ENCODE data around the gene BTBD2.
A peak's percentile ranks its signal among the peaks of the same experiment; 100 is the strongest.

Gene BTBD2

GRCh38 chr19:2055931-2056836 lies 40.7 kb upstream of the BTBD2 start:
- Histone ChIP-seq H3K4me3 (ENCODE audit: low read depth, low read length) (no peak overlapping the region), H3K9me3 (ENCODE audit: insufficient read depth, low read depth, low read length) (no peaks in the 10 kb centered on the region), H3K4me2 (ENCODE audit: low read length) (no peak overlapping the region), H4K12ac (ENCODE audit: low read depth, low read length) (peak overlapping the region; percentile 6), H2BK12ac (ENCODE audit: low read length) (peak overlapping the region; percentile 33), H2BK5ac (ENCODE audit: low read depth, low read length, poor library complexity) (no peak overlapping the region), H3K27ac (ENCODE audit: low read depth, low read length) (peak overlapping the region; percentile 16), H3K79me2 (ENCODE audit: control insufficient read depth, insufficient read depth, low read length, poor library complexity) (peaks cover 9% of the 10 kb centered on the region), H3K18ac (ENCODE audit: low read length) (peak overlapping the region; percentile 37), H3K79me1 (ENCODE audit: low read length) (peaks cover 33% of the 10 kb centered on the region), H3K23ac (ENCODE audit: low read length) (no peak overlapping the region), H2AFZ (ENCODE audit: insufficient read depth, low read length, poor library complexity) (peak overlapping the region; percentile 20), H3K27me3 (ENCODE audit: insufficient read depth, low read length) (no peaks in the 10 kb centered on the region), H3K4ac (ENCODE audit: low read depth, low read length) (peak overlapping the region; percentile 4), H4K91ac (ENCODE audit: low read depth, low read length) (peak overlapping the region; percentile 59), H3K9ac (ENCODE audit: low read length) (no peak overlapping the region), H2AK5ac (ENCODE audit: low read length) (peak overlapping the region; percentile 45), H2BK120ac (ENCODE audit: insufficient read depth, low read length, poor library complexity) (peak overlapping the region; percentile 8), H3K14ac (ENCODE audit: low read length) (peak overlapping the region; percentile 30), H4K8ac (ENCODE audit: low read depth, low read length) (peak overlapping the region; percentile 62), H3K4me1 (ENCODE audit: control insufficient read depth in 1 of 2, insufficient read depth in 2 of 2, low read length in 2 of 2) (peaks cover 26 to 31% of the 10 kb centered on the region in 2 experiments), H3K36me3 (ENCODE audit: control insufficient read depth in 1 of 2, insufficient read depth in 2 of 2, low read length in 2 of 2) (no peaks in the 10 kb centered on the region)
- no peak for DNase-seq
- WGBS (ENCODE audit: extremely low coverage, insufficient coverage, insufficient read length): no CpG with 5 or more reads among the region's 22 CpGs

GRCh38 chr19:2054763-2055162 lies 39.2 kb upstream of the BTBD2 start:
- H4K91ac ChIP-seq (ENCODE audit: low read depth, low read length): peak overlapping the region; percentile 25
- H4K12ac ChIP-seq (ENCODE audit: low read depth, low read length): no peak overlapping the region
- no peak overlapping the region for H3K27ac ChIP-seq (ENCODE audit: low read depth, low read length)
- H2BK12ac ChIP-seq (ENCODE audit: low read length): no peak overlapping the region
- peaks cover 9% of the 10 kb centered on the region for H3K79me2 ChIP-seq (ENCODE audit: control insufficient read depth, insufficient read depth, low read length, poor library complexity)
- H2AFZ ChIP-seq (ENCODE audit: insufficient read depth, low read length, poor library complexity): no peak overlapping the region
- H3K23ac ChIP-seq (ENCODE audit: low read length): no peak overlapping the region
- no peak overlapping the region for H3K14ac ChIP-seq (ENCODE audit: low read length)
- H3K4me1 ChIP-seq (ENCODE audit: control insufficient read depth in 1 of 2, insufficient read depth in 2 of 2, low read length in 2 of 2): peaks cover 16 to 25% of the 10 kb centered on the region in 2 experiments
- H3K9me3 ChIP-seq (ENCODE audit: insufficient read depth, low read depth, low read length): no peaks in the 10 kb centered on the region
- H3K4ac ChIP-seq (ENCODE audit: low read depth, low read length): no peak overlapping the region
- H2AK5ac ChIP-seq (ENCODE audit: low read length): peak overlapping the region; percentile 40
- DNase-seq: no peak
- no peaks in the 10 kb centered on the region for H3K27me3 ChIP-seq (ENCODE audit: insufficient read depth, low read length)
- H2BK120ac ChIP-seq (ENCODE audit: insufficient read depth, low read length, poor library complexity): no peak overlapping the region
- H3K36me3 ChIP-seq (ENCODE audit: control insufficient read depth in 1 of 2, insufficient read depth in 2 of 2, low read length in 2 of 2): no peaks in the 10 kb centered on the region
- H3K4me3 ChIP-seq (ENCODE audit: low read depth, low read length): no peak overlapping the region
- H3K9ac ChIP-seq (ENCODE audit: low read length): no peak overlapping the region
- no peak overlapping the region for H2BK5ac ChIP-seq (ENCODE audit: low read depth, low read length, poor library complexity)
- no CpG with 5 or more reads among the region's 8 CpGs for WGBS (ENCODE audit: extremely low coverage, insufficient coverage, insufficient read length)
- H4K8ac ChIP-seq (ENCODE audit: low read depth, low read length): no peak overlapping the region
- H3K18ac ChIP-seq (ENCODE audit: low read length): no peak overlapping the region
- peaks cover 27% of the 10 kb centered on the region for H3K79me1 ChIP-seq (ENCODE audit: low read length)
- no peak overlapping the region for H3K4me2 ChIP-seq (ENCODE audit: low read length)

GRCh38 chr19:2053601-2054389 lies 38.3 kb upstream of the BTBD2 start:
- Histone ChIP-seq H3K27me3 (ENCODE audit: insufficient read depth, low read length) (no peaks in the 10 kb centered on the region), H2BK5ac (ENCODE audit: low read depth, low read length, poor library complexity) (no peak overlapping the region), H3K27ac (ENCODE audit: low read depth, low read length) (no peak overlapping the region), H3K9ac (ENCODE audit: low read length) (no peak overlapping the region), H4K91ac (ENCODE audit: low read depth, low read length) (no peak overlapping the region), H3K4me3 (ENCODE audit: low read depth, low read length) (no peak overlapping the region), H3K9me3 (ENCODE audit: insufficient read depth, low read depth, low read length) (no peaks in the 10 kb centered on the region), H2BK120ac (ENCODE audit: insufficient read depth, low read length, poor library complexity) (no peak overlapping the region), H4K8ac (ENCODE audit: low read depth, low read length) (no peak overlapping the region), H3K36me3 (ENCODE audit: control insufficient read depth in 1 of 2, insufficient read depth in 2 of 2, low read length in 2 of 2) (peaks cover 4 to 6% of the 10 kb centered on the region in 2 experiments), H2AK5ac (ENCODE audit: low read length) (peak overlapping the region; percentile 12), H3K4ac (ENCODE audit: low read depth, low read length) (no peak overlapping the region), H3K14ac (ENCODE audit: low read length) (no peak overlapping the region), H2BK12ac (ENCODE audit: low read length) (peak overlapping the region; percentile 50), H2AFZ (ENCODE audit: insufficient read depth, low read length, poor library complexity) (no peak overlapping the region), H3K4me2 (ENCODE audit: low read length) (no peak overlapping the region), H3K4me1 (ENCODE audit: control insufficient read depth in 1 of 2, insufficient read depth in 2 of 2, low read length in 2 of 2) (peaks cover 19 to 26% of the 10 kb centered on the region in 2 experiments), H3K79me1 (ENCODE audit: low read length) (peaks cover 22% of the 10 kb centered on the region), H3K23ac (ENCODE audit: low read length) (no peak overlapping the region), H3K18ac (ENCODE audit: low read length) (no peak overlapping the region), H4K12ac (ENCODE audit: low read depth, low read length) (no peak overlapping the region), H3K79me2 (ENCODE audit: control insufficient read depth, insufficient read depth, low read length, poor library complexity) (peaks cover 17% of the 10 kb centered on the region)
- no CpG with 5 or more reads among the region's 24 CpGs for WGBS (ENCODE audit: extremely low coverage, insufficient coverage, insufficient read length)
- DNase-seq: no peak
